SIG-M5 (cell line): ENCODE results near the gene ACOT9.
"Not testable (repeated sequence)": the region's sequence is repeated elsewhere in the genome, so short reads cannot be mapped to it uniquely, and the experiment has no call there.

ENCODE experiments used
- DNase-seq: peaks from one replicate; lab custom pipeline; 2025; lab: John Stamatoyannopoulos, UW

ACOT9 gene

DNA sequence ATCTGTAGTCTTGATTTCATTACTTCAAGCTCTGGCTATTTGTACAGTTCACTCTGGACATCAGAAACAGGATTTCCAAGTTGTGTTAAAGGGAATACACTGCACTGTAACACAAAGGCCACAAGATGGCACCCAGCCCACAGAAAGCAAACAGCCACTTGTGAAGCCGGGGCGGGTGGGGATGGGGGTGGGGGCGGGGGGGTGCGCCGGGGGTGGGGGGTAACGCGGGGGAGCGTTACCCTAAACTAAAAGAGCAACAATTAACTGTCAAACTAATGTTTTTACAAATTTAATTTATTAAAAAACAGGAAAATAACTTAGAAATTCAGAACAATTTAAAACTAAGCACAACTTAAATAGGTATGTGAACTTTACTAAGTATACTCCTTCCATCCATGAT lies 48.5 kb downstream of the ACOT9 start:
- no peak for DNase-seq

DNA sequence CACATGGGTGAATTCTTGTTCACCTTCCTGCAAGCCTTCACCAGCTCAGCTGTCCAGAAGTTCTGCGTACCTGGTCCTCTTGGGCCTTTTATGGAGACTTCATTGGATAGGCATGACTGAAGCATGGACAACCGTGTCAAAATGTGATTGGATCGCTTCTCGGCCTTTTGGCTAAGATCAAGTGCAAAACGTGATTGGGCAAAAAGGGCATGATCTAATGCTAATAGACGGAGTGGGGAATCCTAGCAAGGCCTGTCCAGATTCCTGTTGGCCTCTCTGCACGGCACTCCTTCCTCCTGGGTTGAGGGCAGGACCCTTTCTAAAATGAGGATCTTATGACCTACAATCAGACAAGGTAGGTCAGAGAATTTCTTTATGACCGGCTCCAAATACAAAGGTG lies 50.9 kb downstream of the ACOT9 start:
- DNase-seq, result no peak

GRCh38 chrX:23676486-23676885 lies 66.6 kb downstream of the ACOT9 start:
- DNase-seq, result not testable (repeated sequence)

DNA sequence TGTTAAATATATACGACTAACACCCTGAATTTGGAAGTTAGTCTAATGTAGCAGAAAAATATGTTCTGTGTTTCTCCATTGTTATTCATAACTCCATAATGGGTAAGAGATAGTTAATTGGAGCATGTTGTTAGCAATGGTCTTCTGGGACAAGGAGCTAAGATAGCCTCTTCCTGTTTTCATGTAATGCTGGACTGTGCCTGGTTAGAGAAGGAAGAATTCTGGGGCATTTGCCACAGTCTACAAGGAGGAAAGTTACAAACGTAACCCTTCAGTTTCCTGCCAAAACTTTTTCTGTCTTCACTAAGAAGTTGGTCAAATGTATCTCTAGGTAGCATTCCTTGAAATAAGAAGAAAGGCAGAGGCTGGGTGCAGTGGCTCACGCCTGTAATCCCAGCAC lies 70.0 kb downstream of the ACOT9 start:
- no peak for DNase-seq

- DNase-seq, result no peak
Observed at GRCh38 chrX:23670528-23670927, 72.5 kb downstream of the ACOT9 start.

DNA sequence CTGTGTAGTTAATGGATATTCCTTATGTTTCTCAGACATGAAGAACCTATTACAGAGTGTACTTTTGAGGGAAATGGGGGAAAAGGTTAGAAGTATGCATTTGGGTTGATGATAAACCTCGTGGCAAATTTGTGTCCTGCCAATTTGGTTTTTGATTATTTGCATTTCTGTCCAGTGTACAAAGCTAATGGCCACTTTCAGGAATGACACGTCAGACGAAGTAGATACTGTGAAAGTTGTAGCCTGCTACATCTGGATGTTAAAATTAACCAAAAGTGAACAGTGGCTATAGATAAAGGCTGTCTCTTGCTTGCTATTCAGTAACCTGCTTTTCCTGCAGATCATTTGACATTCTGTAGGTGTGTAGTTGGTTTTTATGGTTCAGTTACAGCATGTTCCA lies 74.7 kb downstream of the ACOT9 start:
- DNase-seq, result no peak

DNA sequence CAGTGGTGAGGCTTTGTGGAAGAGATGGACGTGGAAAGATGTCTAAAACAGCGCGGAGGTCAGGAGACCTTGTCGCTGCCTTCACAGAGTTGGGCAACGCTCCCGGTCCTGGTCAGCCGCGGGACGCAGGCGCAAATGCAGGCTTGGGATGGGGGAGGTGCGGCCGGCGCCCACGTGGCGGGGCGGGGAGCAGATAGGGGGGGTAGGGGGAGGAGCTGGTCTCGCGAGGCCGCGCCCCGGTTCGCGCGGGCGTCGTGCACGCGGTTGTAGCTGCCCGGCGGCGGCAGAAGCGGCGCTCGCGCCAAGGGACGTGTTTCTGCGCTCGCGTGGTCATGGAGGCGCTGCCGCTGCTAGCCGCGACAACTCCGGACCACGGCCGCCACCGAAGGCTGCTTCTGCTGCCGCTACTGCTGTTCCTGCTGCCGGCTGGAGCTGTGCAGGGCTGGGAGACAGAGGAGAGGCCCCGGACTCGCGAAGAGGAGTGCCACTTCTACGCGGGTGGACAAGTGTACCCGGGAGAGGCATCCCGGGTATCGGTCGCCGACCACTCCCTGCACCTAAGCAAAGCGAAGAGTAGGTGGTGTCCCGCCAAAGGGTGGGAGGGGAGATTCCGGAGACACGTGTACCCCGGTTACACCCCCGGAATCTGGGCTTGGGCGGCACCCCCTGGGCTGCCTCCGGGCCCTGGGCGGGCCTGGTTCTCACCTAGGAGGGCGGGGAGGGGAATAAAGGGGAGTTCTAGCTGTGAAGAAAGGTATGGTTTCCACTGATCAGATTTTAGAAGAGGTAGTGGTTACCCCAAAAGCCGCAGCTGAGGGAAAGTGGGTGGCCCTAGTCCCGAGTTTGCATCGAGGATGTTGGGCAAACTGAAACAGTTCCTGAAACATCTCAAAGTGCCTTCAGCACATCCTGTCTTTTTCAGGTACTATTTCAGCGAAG lies 75.6 kb downstream of the ACOT9 start, which contains the start of gene PRDX4:
Gene PRDX4, plus strand, starts transcription at position 255 of the 939 bp plus-strand sequence. Its CDS starts 78 bp downstream, at position 333.
- peak; percentile 2 for DNase-seq

- DNase-seq, result no peak
Observed at GRCh38 chrX:23666282-23666681, 76.8 kb downstream of the ACOT9 start.

DNA sequence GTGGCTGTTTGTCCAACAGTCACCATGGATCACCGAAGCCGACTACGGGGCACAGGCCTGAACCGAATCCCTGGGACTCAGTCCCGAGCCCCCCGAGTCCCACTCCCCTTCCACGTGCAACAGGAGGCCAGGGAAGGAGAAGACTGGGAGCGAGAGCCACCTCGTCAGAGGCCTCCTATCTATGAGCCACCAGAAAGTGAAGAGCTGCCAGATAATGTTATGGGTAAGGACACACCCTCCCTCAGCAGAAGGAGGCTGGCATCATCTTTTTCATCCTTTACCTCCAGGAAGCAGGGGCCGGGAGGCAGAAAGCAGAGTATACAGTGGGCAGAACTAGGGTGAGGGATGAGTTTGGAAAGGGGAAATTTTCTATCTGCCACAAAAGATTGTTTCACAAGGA lies 78.6 kb downstream of the ACOT9 start:
- DNase-seq, result no peak

- no peak for DNase-seq
Observed at GRCh38 chrX:23662853-23663252, 80.2 kb downstream of the ACOT9 start.

- DNase-seq, result no peak
Observed at GRCh38 chrX:23662187-23662586, 80.9 kb downstream of the ACOT9 start.

GRCh38 chrX:23661671-23662070 lies 81.4 kb downstream of the ACOT9 start:
- no peak for DNase-seq

DNA sequence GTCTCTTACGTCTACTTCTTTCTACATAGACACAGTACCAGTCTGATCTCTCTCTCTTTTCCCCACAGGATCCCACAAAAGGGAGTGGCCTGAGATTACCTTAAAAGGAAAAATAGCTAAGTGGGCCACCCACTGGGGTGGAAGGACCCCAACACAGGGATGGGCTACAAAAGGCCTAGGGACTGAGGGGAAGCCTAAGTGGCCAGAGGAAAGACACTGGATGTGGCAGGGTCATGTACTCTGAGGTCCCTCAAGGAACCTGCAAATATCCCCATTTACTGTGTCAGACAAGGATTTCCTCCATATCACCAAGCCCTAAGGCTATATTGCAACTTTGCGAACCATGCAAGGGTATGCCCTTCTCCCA lies 82.3 kb downstream of the ACOT9 start:
- no peak for DNase-seq

DNA sequence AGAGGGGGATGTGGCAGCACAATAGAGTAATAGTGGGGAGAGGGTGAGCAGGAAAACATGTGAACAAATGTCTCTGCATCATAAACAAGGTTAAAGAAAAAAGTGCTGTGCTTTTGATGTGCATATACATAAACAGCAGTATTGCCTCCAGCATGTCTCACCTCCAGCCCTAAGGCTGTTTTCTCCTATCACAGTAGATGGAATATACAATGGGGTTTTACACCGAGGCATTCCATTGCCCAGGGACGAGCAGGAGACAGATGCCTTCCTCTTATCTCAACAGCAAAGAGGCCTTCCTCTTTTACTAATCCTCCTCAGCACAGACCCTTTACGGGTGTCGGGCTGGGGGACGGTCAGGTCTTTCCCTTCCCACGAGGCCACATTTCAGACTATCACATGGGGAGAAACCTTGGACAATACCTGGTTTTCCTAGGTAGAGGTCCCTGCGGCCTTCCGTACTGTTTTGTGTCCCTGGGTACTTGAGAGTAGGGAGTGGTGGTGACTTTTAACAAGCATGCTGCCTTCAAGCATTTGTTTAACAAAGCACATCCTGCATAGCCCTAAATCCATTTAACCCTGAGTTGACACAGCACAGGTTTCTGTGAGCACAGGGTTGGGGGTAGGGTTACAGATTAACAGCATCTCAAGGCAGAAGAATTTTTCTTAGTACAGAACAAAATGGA lies 82.9 kb downstream of the ACOT9 start:
- not testable (repeated sequence) for DNase-seq

- DNase-seq, result no peak
Observed at GRCh38 chrX:23659339-23659738, 83.7 kb downstream of the ACOT9 start.

DNA sequence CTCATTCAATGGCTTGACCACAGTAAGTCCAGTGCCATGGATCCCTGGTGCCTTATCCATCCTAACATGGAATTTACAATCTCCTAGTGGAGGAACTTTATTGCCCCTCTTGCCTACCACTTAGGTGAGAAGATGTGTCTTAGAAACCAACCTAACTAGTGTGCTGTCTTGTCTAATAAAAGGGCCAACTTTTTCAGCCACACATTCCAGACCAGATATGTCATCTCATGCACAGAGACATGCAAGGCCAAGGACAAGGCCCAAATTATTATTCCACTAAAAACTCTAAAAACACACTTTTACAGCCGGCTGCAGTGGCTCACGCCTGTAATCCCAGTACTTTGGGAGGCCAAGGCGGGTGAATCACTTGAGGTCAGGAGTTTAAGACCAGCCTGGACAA lies 86.4 kb downstream of the ACOT9 start:
- DNase-seq, result no peak

GRCh38 chrX:23656091-23656490 lies 87.0 kb downstream of the ACOT9 start:
- DNase-seq, result no peak
